Peyer's patch (tissue), 4 donors: Measurements from ENCODE around the gene ASXL1.

Experiments used
- POLR2A ChIP-seq, 2 donors: fragments of 450-650 bp; IDR thresholded peaks; one replicate each; pipeline ENCODE4 v1.5.1; 2017; ENCODE audit warnings: antibody characterized with exemption in 2 of 2, mild to moderate bottlenecking in 2 of 2, moderate library complexity in 2 of 2
- TF ChIP-seq, protein P1 (sequence below), 6 experiments: fragments of 450-650 bp in 4 of 6; fragments of 200-600 bp in 2 of 6; sonication (generic) in 1 of 6; IDR thresholded peaks; one replicate each; pipeline ENCODE4 v1.5.1; 2017 to 2019; ENCODE audit warnings: antibody characterized with exemption in 6 of 6, mild to moderate bottlenecking in 3 of 6, moderate library complexity in 1 of 6

DNA sequence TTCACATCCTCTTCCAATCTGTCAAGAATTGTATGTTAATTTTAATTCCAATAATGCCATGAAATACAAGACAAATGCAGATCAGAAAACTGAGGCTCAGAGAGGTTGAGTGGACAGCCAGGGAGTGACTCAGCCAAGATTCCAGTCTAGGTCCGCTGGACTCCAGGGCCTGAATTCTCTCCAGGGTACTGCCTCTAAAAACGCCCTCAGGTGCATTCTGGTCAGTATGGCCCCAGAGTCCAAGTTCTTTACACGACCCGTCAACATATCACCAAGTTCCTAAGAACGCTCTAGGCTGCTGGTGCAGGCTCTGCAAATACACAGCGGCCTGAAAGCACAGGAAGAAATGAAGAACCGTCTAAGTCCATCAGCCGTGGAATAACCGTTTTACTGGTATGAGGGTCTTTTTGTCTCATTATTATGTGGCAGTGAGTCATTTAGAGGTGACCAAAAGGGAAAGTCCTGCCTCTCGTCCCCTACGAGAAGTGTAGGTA, 709 bp upstream of the ASXL1 start:
- TF ChIP-seq, protein P1, sequence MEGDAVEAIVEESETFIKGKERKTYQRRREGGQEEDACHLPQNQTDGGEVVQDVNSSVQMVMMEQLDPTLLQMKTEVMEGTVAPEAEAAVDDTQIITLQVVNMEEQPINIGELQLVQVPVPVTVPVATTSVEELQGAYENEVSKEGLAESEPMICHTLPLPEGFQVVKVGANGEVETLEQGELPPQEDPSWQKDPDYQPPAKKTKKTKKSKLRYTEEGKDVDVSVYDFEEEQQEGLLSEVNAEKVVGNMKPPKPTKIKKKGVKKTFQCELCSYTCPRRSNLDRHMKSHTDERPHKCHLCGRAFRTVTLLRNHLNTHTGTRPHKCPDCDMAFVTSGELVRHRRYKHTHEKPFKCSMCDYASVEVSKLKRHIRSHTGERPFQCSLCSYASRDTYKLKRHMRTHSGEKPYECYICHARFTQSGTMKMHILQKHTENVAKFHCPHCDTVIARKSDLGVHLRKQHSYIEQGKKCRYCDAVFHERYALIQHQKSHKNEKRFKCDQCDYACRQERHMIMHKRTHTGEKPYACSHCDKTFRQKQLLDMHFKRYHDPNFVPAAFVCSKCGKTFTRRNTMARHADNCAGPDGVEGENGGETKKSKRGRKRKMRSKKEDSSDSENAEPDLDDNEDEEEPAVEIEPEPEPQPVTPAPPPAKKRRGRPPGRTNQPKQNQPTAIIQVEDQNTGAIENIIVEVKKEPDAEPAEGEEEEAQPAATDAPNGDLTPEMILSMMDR (IDR thresholded peaks at IDR 0.05) = no peak
- TF ChIP-seq POLR2A (IDR thresholded peaks at IDR 0.05) = no peak
